GM18526 (cell line): ENCODE data around the gene SLC37A1.

Experiments used
- POLR2A ChIP-seq: IDR thresholded peaks from 3 replicates; pipeline ENCODE4 v1.6.1; 2011; ENCODE audit not compliant: insufficient read length; ENCODE audit errors: extremely low read depth

SLC37A1 gene

DNA sequence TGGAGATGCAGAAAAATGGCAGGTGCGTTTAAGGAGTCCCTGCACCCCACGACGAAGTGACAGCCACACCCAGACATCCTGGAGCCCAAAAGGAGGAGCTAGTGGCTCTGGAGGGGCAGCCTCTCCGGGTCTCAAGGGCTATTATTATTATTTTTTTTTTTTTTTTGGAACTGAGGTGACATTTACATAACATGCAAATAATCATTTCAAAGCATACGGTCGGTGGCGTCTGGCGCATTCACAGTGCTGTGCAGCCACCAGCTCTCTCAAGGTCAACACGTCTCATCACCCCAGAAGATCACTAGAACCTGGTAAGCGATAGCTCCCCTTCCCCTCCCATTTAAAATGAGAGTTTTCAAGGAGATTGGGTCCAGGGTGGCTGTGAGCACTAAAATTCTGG, 72.2 kb downstream of the SLC37A1 start:
- no peak for TF ChIP-seq POLR2A

DNA sequence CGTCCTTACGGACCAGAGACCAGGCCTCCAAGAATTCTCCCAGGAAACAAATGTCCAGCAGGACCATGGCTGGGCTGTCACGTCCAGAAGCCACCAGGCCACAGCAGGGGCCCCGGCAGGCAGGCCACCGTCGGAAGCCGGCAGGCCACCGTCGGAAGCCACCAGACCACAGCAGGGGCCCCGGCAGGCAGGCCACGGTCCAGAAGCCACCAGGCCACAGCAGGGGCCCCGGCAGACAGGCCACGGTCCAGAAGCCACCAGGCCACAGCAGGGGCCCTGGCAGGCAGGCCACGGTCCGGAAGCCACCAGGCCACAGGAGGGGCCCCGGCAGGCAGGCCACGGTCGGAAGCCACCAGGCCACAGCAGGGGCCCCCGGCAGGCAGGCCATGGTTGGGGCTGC, 72.8 kb downstream of the SLC37A1 start:
- TF ChIP-seq POLR2A, result no peak

DNA sequence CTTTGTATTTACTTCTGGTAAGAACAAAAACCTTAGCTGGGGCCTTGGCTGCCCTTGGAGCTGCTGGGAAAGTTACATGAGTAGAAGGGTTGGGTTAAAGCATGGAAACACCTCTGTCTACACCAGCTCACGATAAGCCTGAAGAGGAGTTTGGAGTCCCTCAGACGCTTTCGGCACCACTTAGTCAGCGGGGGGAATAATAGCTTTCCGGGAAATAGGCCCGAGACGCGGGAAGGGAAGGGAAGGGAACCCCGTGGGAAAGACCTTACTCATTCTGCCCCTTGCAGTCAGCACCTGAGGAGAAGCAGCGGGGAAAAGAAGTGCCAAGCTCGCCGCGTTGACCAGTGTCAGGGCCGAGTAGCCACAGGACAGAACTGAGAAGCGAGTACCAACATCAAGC, 73.4 kb downstream of the SLC37A1 start:
- TF ChIP-seq POLR2A, result no peak

DNA sequence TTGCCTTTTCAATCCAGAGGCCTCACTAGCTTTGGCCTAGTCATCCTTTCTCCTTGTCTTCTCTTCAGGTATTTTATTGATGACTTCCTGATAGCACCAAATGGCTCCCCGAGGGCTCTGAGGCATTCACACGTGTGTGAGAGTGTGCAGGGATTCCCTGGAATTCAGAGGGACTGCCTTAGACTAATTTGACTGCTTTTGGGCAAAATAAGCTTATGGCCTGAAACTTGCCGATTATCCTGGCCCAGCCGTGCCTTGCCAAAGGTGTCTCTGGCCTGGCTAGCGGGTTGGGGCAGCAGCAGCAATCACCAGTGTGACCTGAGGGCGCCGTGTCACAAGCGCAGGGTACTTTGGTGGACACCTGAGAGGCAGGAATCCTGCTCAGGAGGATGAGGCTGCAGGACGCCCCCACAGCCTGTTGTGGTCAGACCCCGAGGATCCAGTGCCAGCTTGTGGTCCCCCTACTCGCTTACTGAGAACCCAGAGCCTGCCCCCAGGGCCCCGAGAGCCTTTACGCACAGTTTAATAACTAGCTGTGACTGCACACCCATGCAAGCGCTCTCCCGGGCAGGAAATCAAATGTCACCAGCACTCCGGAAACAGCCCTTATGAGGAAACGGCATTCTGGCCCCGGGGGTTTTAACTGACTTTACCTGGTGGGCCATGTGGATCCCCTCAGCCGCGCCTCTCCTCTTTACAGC, 76.9 kb downstream of the SLC37A1 start:
- no peak for TF ChIP-seq POLR2A

DNA sequence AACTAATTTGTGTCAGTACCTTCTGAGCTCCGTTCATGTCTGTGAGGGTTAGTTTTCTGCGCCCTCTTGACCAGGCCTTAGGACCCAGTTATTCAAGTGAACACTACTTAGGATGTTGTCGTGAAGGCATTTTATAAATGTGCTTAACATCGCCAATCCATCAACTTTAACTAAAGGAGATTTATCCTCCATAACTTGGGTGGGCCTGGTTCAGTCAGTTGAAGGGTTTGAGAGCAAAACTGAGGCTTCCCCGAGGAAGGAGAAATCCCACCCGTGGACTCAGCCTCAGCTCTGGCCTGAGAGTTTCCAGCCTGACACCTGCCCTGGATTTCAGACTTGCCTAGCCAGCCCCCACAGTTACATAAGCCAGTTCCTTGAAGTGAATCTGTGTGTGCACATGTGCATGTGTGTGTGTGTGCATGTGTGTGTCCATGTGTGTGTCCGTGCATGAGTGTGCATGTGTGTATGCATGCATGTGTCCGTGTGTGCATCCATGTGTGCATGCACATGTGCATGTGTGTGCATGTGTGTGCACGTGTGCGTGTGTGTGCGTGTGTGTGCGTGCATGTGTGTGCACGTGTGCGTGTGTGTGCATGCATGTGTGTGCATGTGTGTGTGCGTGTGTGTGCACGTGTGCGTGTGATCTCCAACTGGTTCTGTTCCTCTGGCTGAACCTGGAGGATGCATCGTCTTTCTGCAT, 77.7 kb downstream of the SLC37A1 start:
- TF ChIP-seq POLR2A, result no peak

DNA sequence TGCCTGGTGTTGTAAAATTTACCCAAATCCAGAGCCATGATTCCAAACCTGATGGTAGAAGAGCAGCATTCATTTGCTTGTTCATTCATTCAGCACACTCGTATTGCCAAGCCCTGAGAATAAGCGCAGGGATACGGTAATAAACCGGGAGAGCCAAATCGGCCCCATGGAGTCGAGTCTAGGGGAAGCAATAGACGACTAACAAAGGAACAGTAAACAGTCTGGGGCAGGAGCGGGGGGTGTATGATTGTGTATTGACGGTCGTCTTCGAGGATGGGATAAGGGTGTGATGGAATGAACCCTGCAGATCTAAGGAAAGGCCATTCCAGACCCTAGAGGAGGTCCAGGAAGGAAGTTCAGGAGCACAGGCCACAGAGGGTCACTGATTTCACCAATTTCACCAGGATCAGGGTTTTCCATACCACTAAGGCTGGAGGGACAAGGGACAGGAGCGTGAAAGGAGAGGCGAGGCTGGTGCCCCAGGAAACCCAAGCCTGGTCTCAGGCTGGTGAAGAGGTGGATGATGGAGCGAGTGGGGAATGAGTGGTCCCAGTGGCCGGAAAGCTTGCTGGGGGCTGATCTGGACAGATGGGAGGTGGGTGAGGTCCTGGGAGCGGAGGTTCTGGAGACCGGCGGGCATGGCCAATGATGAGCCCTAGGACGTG, 78.6 kb downstream of the SLC37A1 start:
- TF ChIP-seq POLR2A, result no peak

DNA sequence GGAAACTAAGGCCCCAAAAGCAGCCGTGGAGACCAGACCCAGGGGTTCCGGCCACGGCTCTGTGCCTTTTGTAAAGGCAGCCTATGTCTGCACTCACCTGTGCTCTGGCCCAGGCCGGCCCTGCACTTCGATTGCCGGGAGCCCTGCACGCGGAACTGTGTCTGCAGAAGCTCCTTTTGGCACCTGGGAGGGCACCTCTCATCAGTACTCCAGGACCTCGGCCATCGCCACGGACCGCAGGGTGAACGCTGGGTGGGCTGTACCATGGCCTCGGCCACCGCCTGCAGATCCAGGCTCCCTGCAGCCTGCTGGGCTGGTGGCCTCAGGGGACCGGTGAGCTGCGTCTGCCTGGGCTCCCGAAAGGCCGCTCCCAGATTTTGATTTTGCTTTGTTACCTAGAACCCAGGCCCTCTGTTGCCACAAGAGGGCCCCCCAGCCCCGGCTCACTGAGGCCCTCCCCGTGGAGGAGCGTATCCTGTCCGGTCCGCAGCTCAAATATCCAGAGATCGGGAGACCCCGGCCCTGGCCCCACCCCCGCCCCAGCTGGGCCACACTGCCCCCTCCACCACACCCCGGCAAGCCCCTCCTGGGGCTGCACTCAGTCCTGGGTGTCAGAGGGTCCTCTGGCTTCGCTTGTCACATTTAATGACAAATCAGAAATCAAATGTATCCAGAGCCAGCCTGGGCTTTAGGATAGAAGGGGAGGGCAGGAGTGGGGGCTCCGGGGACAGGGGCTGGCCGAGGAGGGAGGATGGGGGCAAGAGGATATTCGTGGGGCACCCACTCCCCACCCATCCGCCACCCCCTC, 79.6 kb downstream of the SLC37A1 start:
- no peak for TF ChIP-seq POLR2A

DNA sequence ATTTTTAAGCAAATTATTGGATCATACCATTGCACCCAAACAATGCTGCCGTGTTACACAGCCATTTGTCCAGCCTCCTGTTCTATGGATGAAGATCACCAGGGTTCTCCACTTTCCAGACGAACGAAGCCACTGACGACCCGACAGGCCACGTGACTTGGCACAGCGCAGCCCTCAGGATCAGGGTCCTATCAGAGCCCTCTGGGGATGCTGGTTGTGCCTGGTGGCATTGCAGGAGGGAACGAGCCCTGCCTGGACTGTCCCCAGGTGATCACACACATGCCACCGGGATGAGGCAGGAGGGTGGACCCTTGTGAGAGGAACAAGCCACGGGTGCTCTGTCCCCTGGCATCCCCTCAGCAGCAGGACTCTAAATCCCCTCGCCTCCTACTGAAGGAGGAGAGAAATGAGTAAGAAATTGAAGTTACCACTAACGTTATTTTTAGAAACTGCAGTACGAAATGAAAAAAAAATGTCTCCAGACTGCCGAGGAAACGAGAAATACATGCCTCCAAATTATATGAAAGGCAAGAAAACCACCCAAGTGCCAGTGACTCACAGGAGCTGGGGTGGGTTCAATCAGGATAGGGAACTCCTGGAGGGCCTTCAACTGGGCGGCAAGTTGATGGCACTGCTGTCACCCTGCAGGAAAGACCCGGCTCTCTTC, 81.1 kb downstream of the SLC37A1 start:
- TF ChIP-seq POLR2A, result no peak

DNA sequence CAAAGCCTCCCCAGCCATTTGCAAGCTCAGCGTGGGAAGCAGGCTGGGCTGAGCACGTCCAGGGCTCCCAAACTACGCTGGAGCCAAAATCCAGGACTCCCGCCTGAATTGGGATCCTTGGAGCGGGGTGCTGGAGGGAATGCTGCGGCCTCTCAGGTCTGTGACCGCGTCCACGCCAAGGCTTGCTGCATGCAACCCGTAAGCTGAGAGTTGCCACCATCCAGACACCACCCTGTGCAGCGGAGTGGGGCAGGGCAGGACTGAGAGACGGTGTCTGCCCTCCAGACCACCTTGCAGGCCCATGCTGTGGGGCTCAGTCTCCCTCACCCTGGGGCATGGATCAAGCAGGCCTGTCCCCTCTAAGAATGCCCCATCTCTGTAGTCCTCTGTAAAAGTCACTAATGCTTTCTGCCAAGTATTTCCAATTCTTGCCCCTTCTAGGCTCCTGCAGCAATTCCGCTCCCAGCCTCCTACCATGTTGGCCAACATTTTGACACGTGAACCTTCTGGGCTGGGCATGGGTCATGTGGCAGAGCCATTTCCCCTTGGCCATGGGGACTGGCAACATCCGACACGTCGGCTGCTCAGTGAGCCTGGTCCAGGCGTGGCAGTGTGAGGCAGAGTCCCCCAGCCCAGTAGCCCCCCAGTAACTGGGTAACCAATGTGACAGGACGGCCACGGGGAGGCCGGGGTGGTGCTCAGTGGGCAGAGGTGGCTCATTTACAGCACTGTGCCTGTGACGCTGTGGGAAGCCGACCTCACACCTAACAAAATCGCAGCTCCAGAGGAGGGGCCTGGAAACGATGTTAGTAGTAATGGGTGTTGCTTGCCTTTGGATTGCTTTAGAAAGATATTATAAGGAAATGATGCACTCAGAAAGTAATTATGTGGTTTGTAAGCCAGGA, 81.9 kb downstream of the SLC37A1 start:
- no peak for TF ChIP-seq POLR2A

DNA sequence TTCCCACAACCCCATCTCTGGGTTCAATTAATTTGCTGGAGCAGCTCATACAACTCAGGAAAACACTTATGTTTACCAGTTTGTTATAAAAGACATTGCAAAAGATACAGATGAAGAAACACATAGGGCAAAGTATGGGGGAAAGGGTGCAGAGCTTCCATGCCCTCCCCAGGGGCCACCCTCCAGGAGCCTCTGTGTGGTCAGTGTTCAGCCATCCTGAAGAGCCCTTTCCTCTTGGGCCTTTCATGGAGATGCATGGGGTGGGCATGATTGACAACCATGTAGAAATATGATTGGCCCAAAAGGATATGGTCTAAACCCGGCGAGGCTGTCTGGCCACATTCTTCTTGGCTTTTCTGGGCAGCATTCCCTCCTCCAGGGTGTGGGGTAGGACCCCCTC, 83.0 kb downstream of the SLC37A1 start:
- TF ChIP-seq POLR2A, result no peak

DNA sequence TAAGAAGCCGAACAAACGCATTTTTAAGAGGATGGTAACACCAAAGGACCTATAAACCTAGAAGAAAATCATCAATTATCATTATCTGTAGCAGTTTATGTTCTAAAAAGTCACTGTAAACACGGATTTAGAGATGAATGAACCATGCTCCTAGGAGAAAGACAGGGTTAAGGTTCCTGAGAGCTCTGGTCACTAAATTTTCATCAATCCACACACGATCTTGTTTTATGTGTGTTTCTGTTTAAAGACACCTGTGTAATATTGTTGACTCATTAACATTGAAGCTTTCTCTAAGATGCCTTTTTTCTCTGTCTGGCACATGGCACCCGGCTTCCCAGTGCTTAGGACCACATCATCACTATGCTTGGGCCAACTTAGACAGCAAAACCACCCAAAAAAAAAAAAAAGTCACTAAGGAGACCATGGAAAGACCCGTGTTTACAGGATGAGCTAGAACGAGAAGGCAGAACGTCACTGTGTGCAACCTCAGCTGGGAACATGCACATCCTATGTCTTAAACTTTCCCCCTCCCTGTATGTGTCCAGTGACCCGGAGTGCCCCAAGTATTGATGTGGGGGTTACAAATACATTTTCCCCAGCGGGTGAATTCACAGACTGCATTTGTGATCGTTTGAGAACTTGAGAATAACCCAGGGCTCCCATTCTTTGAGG, 84.0 kb downstream of the SLC37A1 start:
- TF ChIP-seq POLR2A, result no peak

DNA sequence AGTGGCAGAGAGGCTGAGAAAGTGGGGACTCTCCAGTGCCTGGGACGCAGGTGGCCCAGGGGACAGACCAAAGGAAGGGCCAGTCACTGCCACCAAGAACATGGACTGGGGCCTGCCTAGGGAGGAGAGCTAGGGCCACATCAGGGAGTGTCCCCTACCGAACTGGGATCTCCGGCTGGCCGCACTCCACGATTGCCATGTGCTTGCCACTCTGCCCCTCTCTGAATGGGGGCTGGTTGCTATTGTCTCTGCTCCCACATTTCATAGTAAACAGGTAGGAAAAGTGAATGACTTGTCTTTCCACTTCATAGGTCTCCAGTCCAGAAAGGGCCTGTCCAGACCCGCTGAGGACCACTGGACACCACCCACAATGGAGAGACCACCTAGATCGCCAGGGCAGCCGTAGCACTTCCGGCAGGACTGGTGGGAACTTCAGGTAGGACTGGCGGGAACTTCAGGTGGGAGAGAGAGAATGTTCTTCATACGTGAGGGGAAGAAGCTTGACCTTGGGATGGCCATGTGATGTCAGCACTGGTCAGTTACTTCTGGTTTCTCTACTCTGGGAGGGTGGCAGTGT, 84.6 kb downstream of the SLC37A1 start:
- TF ChIP-seq POLR2A, result no peak

DNA sequence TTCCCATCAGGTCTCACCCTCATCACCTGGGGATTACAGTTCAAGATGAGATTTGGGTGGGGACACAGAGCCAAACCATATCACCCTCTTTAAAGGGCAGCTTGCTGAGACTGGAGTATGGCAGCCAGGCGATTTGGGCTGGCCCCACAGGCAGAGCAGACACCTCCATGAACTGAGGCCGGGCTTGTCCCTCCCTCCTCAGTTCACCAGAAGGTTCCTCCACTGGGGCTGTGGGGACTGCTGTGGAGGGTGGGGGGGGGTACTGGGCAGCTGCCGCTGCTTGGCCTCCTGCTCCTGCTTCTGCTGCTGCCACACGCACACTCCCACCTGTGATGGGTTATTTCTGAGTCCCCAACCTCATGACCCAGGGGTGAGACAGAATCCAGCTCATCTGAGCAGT, 85.8 kb downstream of the SLC37A1 start:
- no peak for TF ChIP-seq POLR2A
